Caki2 (cell line): ENCODE measurements around the gene SLC37A1. TPM values are rescaled to one million over a fixed set of nuclear protein-coding genes. Genes with fewer than 3 reads are reported as not detected.
A peak's percentile ranks its signal among the peaks of the same experiment; 100 is the strongest.

Source experiments
- DNase-seq: peaks from one replicate; pipeline ENCODE4 v3.0.0-alpha.2; 2015; ENCODE audit warnings: low read depth
- in situ Hi-C: cut with HindIII; loops from 2 replicates; pipeline ENCODE4 v1.10.0; 2016; ENCODE audit warnings: low sequenced_read_pairs, low pct_unique_long_range_greater_than_20kb, mixed read lengths
- total RNA-seq: library from RNA; depleted of rRNA; stranded (reverse); fragments of >200 nt; shearing (Covaris generic); gene quantifications from 2 replicates; pipeline ENCODE4 v1.2.3, GENCODE V29; 2014; ENCODE audit warnings: low replicate concordance

SLC37A1 gene
- total RNA-seq, 1 experiment from 2014 or later = 39.8 TPM

DNA sequence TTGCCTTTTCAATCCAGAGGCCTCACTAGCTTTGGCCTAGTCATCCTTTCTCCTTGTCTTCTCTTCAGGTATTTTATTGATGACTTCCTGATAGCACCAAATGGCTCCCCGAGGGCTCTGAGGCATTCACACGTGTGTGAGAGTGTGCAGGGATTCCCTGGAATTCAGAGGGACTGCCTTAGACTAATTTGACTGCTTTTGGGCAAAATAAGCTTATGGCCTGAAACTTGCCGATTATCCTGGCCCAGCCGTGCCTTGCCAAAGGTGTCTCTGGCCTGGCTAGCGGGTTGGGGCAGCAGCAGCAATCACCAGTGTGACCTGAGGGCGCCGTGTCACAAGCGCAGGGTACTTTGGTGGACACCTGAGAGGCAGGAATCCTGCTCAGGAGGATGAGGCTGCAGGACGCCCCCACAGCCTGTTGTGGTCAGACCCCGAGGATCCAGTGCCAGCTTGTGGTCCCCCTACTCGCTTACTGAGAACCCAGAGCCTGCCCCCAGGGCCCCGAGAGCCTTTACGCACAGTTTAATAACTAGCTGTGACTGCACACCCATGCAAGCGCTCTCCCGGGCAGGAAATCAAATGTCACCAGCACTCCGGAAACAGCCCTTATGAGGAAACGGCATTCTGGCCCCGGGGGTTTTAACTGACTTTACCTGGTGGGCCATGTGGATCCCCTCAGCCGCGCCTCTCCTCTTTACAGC, 76.9 kb downstream of the SLC37A1 start:
- in situ Hi-C loops = no loop called here

DNA sequence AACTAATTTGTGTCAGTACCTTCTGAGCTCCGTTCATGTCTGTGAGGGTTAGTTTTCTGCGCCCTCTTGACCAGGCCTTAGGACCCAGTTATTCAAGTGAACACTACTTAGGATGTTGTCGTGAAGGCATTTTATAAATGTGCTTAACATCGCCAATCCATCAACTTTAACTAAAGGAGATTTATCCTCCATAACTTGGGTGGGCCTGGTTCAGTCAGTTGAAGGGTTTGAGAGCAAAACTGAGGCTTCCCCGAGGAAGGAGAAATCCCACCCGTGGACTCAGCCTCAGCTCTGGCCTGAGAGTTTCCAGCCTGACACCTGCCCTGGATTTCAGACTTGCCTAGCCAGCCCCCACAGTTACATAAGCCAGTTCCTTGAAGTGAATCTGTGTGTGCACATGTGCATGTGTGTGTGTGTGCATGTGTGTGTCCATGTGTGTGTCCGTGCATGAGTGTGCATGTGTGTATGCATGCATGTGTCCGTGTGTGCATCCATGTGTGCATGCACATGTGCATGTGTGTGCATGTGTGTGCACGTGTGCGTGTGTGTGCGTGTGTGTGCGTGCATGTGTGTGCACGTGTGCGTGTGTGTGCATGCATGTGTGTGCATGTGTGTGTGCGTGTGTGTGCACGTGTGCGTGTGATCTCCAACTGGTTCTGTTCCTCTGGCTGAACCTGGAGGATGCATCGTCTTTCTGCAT, 77.7 kb downstream of the SLC37A1 start:
- no peak for DNase-seq
- in situ Hi-C loops = no loop called here

More for the DNA sequence above, 76.9 kb downstream of the SLC37A1 start:
- DNase-seq = no peak

DNA sequence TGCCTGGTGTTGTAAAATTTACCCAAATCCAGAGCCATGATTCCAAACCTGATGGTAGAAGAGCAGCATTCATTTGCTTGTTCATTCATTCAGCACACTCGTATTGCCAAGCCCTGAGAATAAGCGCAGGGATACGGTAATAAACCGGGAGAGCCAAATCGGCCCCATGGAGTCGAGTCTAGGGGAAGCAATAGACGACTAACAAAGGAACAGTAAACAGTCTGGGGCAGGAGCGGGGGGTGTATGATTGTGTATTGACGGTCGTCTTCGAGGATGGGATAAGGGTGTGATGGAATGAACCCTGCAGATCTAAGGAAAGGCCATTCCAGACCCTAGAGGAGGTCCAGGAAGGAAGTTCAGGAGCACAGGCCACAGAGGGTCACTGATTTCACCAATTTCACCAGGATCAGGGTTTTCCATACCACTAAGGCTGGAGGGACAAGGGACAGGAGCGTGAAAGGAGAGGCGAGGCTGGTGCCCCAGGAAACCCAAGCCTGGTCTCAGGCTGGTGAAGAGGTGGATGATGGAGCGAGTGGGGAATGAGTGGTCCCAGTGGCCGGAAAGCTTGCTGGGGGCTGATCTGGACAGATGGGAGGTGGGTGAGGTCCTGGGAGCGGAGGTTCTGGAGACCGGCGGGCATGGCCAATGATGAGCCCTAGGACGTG, 78.6 kb downstream of the SLC37A1 start:
- DNase-seq = no peak
- in situ Hi-C loops = no loop called here

DNA sequence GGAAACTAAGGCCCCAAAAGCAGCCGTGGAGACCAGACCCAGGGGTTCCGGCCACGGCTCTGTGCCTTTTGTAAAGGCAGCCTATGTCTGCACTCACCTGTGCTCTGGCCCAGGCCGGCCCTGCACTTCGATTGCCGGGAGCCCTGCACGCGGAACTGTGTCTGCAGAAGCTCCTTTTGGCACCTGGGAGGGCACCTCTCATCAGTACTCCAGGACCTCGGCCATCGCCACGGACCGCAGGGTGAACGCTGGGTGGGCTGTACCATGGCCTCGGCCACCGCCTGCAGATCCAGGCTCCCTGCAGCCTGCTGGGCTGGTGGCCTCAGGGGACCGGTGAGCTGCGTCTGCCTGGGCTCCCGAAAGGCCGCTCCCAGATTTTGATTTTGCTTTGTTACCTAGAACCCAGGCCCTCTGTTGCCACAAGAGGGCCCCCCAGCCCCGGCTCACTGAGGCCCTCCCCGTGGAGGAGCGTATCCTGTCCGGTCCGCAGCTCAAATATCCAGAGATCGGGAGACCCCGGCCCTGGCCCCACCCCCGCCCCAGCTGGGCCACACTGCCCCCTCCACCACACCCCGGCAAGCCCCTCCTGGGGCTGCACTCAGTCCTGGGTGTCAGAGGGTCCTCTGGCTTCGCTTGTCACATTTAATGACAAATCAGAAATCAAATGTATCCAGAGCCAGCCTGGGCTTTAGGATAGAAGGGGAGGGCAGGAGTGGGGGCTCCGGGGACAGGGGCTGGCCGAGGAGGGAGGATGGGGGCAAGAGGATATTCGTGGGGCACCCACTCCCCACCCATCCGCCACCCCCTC, 79.6 kb downstream of the SLC37A1 start:
- DNase-seq = no peak
- in situ Hi-C loops = no loop called here

DNA sequence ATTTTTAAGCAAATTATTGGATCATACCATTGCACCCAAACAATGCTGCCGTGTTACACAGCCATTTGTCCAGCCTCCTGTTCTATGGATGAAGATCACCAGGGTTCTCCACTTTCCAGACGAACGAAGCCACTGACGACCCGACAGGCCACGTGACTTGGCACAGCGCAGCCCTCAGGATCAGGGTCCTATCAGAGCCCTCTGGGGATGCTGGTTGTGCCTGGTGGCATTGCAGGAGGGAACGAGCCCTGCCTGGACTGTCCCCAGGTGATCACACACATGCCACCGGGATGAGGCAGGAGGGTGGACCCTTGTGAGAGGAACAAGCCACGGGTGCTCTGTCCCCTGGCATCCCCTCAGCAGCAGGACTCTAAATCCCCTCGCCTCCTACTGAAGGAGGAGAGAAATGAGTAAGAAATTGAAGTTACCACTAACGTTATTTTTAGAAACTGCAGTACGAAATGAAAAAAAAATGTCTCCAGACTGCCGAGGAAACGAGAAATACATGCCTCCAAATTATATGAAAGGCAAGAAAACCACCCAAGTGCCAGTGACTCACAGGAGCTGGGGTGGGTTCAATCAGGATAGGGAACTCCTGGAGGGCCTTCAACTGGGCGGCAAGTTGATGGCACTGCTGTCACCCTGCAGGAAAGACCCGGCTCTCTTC, 81.1 kb downstream of the SLC37A1 start:
- DNase-seq = no peak
- in situ Hi-C loops = no loop called here

DNA sequence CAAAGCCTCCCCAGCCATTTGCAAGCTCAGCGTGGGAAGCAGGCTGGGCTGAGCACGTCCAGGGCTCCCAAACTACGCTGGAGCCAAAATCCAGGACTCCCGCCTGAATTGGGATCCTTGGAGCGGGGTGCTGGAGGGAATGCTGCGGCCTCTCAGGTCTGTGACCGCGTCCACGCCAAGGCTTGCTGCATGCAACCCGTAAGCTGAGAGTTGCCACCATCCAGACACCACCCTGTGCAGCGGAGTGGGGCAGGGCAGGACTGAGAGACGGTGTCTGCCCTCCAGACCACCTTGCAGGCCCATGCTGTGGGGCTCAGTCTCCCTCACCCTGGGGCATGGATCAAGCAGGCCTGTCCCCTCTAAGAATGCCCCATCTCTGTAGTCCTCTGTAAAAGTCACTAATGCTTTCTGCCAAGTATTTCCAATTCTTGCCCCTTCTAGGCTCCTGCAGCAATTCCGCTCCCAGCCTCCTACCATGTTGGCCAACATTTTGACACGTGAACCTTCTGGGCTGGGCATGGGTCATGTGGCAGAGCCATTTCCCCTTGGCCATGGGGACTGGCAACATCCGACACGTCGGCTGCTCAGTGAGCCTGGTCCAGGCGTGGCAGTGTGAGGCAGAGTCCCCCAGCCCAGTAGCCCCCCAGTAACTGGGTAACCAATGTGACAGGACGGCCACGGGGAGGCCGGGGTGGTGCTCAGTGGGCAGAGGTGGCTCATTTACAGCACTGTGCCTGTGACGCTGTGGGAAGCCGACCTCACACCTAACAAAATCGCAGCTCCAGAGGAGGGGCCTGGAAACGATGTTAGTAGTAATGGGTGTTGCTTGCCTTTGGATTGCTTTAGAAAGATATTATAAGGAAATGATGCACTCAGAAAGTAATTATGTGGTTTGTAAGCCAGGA, 81.9 kb downstream of the SLC37A1 start:
- in situ Hi-C loops = no loop called here
- no peak for DNase-seq

DNA sequence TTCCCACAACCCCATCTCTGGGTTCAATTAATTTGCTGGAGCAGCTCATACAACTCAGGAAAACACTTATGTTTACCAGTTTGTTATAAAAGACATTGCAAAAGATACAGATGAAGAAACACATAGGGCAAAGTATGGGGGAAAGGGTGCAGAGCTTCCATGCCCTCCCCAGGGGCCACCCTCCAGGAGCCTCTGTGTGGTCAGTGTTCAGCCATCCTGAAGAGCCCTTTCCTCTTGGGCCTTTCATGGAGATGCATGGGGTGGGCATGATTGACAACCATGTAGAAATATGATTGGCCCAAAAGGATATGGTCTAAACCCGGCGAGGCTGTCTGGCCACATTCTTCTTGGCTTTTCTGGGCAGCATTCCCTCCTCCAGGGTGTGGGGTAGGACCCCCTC, 83.0 kb downstream of the SLC37A1 start:
- no peak for DNase-seq
- in situ Hi-C loops = no loop called here

DNA sequence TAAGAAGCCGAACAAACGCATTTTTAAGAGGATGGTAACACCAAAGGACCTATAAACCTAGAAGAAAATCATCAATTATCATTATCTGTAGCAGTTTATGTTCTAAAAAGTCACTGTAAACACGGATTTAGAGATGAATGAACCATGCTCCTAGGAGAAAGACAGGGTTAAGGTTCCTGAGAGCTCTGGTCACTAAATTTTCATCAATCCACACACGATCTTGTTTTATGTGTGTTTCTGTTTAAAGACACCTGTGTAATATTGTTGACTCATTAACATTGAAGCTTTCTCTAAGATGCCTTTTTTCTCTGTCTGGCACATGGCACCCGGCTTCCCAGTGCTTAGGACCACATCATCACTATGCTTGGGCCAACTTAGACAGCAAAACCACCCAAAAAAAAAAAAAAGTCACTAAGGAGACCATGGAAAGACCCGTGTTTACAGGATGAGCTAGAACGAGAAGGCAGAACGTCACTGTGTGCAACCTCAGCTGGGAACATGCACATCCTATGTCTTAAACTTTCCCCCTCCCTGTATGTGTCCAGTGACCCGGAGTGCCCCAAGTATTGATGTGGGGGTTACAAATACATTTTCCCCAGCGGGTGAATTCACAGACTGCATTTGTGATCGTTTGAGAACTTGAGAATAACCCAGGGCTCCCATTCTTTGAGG, 84.0 kb downstream of the SLC37A1 start:
- in situ Hi-C loops = no loop called here
- DNase-seq = no peak

DNA sequence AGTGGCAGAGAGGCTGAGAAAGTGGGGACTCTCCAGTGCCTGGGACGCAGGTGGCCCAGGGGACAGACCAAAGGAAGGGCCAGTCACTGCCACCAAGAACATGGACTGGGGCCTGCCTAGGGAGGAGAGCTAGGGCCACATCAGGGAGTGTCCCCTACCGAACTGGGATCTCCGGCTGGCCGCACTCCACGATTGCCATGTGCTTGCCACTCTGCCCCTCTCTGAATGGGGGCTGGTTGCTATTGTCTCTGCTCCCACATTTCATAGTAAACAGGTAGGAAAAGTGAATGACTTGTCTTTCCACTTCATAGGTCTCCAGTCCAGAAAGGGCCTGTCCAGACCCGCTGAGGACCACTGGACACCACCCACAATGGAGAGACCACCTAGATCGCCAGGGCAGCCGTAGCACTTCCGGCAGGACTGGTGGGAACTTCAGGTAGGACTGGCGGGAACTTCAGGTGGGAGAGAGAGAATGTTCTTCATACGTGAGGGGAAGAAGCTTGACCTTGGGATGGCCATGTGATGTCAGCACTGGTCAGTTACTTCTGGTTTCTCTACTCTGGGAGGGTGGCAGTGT, 84.6 kb downstream of the SLC37A1 start:
- in situ Hi-C loops = no loop called here
- no peak for DNase-seq

DNA sequence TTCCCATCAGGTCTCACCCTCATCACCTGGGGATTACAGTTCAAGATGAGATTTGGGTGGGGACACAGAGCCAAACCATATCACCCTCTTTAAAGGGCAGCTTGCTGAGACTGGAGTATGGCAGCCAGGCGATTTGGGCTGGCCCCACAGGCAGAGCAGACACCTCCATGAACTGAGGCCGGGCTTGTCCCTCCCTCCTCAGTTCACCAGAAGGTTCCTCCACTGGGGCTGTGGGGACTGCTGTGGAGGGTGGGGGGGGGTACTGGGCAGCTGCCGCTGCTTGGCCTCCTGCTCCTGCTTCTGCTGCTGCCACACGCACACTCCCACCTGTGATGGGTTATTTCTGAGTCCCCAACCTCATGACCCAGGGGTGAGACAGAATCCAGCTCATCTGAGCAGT, 85.8 kb downstream of the SLC37A1 start:
- no peak for DNase-seq
- in situ Hi-C loops = no loop called here

DNA sequence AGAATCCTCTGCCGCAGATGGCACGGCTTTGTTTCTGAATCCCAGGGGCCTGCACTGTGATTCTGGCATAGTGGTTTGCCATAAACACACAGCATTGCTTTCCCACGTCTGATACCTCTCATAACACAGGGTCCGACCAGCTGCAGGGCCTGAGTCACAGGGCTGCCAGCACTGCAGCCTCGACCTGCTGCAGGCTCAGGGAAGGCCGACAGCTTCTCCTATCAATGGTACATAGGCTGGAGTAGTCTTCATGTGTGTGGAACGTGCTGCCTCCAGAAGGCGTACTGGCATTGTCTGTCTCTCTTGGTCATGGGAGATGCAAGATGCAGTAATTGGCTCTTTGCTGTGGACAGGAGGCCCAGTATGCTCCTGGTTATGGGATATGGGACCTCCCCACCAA, 86.3 kb downstream of the SLC37A1 start:
- in situ Hi-C loops = no loop called here
- no peak for DNase-seq

DNA sequence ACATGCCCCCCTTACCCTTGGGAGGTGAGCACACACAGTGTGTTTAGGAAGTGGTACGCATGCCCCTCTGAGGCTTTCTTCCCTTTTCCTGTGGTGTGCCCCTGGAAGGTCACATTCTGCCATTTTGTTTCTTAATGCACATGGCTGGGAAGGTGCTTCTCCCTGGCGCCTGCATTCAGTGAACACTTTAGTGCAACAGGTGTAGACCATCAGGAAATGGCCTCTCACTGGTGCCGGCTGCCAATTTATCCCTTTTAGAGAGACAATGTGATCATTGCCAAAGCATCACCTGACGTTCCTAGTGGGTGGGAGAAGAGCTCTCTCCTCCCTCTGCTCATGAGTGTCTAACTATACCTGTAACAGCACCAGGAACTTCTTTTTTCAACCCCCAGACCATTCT, 88.0 kb downstream of the SLC37A1 start:
- no peak for DNase-seq
- in situ Hi-C loops = no loop called here

DNA sequence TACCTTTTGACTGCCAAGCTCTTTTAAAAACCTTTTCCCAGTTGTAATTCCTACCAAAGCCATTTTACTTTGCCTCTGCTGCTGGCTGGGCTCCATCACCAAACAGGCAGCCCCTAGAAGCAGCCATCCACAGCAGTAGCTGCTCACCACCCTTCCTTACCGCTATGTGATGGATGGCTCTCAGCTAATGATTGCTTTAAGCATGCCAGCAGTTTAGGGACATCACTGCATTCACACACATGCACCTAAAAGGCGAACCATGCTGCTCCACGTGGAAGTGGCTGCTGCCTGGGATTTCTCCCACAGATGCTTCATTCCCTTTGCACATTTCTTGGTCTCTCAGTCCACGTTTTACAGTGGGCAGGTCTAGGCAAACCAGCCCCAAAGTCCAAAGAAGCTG, 93.5 kb downstream of the SLC37A1 start:
- in situ Hi-C loops = no loop called here

DNA sequence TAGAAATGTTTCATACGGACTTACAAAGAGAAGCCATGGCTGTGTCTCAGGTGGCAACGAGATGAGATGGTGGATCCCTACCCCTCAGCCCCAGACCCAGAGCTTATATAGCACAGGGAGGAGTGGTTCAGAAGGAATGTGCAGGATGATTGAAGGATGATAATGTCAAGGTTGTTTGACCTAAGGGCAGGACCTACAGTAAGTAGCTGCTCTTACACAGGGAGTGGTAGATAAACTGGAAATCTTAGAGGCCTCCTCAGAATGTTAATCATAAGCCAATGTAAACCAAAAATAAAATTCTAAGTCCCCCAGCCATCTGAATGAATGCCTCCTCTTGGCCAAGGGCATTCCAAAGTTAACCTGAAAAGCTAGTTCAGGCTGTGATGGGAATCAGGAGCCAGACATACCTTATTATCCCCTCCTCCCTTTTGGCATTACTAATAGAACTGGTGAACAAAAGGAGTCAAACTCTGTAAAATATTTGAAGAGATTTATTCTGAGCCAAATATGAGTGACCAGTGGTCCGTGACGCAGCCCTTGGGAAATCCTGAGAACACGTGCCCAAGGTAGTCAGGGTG, 94.0 kb downstream of the SLC37A1 start:
- peak; percentile 93 for DNase-seq

More for the DNA sequence above, 93.5 kb downstream of the SLC37A1 start:
- no peak for DNase-seq

DNA sequence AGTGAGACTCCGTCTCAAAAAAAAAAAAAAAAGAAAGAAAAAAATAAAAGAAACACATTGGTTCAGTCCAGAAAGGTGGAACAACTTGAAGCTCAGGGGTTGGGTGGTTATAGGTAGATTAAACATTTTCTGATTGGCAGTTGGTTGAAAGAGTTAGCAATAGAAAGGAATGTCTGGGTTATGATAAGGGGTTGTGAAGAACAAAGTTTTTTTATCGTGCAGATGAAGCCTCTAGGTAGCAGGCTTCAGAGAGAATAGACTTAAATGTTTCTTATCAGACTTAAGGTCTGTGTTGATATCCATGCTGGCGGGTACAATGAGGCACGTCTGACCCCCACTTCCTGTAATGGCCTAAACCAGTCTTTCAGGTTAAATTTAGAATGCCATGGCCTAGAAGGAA, 94.8 kb downstream of the SLC37A1 start:
- in situ Hi-C loops = no loop called here
- no peak for DNase-seq

More for the DNA sequence above, 94.0 kb downstream of the SLC37A1 start:
- in situ Hi-C loops = no loop called here

DNA sequence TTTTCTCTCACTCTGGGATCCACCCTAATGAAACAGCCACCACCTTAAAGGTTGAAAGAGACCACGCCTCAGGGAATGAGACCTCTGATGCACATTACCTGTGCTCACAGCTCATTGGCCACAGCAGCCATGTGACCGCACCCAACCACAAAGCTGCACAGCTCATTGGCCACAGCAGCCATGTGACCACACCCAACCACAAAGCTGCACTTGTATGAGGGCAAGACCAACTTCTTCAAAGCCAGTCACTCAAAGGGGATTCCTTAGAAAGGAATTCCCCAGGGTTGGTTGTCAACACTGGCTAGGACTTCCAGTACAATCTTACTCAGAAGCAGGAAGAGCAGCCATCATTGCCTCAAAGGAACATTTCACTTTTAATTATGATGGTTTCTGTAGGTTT, 96.2 kb downstream of the SLC37A1 start:
- in situ Hi-C loops = no loop called here
- DNase-seq = peak; percentile 86
